ENCODE measurements around the gene USP11.

GRCh38 chrX:47232803-47233332 is at the start of gene USP11:
- TF ChIP-seq PATZ1 (CRISPR knock-in tag; IDR thresholded peaks at IDR 0.05; ENCODE audit: borderline replicate concordance), result no peak
- no peak; the same call in 1 of the 2 replicates for TF ChIP-seq ZFP3 (CRISPR knock-in tag; IDR thresholded peaks at IDR 0.05)

All from SK-N-SH treated with all-trans-retinoic acid at 6 μM for 48 hours (cell line).